Activated B cell treated with CpG ODN at 0.5 μM for 24 hours (primary cell): ENCODE data around the gene UNC119B. TPM values are rescaled to one million over a fixed set of nuclear protein-coding genes. Genes with fewer than 3 reads are reported as not detected.

Experiments used
- ATAC-seq: fragments of 200-7000 bp; cut with Tn5 transposase; one replicate; pipeline ENCODE4 v1.10.0; 2021; ENCODE audit warnings: low read depth, mild to moderate bottlenecking, moderate library complexity
- CTCF ChIA-PET: fragments of 350-600 bp; sonication (Branson Sonifier 250); formaldehyde crosslinking; loops from one replicate; lab custom pipeline; 2021; ENCODE audit warnings: antibody characterized with exemption; lab: Charles Lee
- POLR2A ChIA-PET: fragments of 350-600 bp; sonication (Branson Sonifier 250); formaldehyde crosslinking; loops from one replicate; lab custom pipeline; 2021; ENCODE audit warnings: antibody characterized with exemption; lab: Charles Lee
- DNase-seq: peaks from one replicate; pipeline ENCODE4 v3.0.0; 2022
- H3K27ac Mint-ChIP-seq: one replicate; pipeline ENCODE4 v1.8.0; 2020; ENCODE audit warnings: mixed read lengths
- H3K27me3 Mint-ChIP-seq: one replicate; pipeline ENCODE4 v1.8.0; 2021; ENCODE audit warnings: mixed read lengths
- H3K36me3 Mint-ChIP-seq: one replicate; pipeline ENCODE4 v1.8.0; 2021; ENCODE audit warnings: low read depth, mixed read lengths
- H3K4me1 Mint-ChIP-seq: one replicate; pipeline ENCODE4 v1.8.0; 2021; ENCODE audit warnings: mixed read lengths
- H3K4me3 Mint-ChIP-seq: one replicate; pipeline ENCODE4 v1.8.0; 2020; ENCODE audit warnings: mild to moderate bottlenecking, mixed read lengths
- H3K9me3 Mint-ChIP-seq: one replicate; pipeline ENCODE4 v1.8.0; 2020; ENCODE audit warnings: mixed read lengths
- CTCF ChIP-seq: fragments of 200-600 bp; IDR thresholded peaks from one replicate; pipeline ENCODE4 v1.8.0; 2022; ENCODE audit warnings: antibody characterized with exemption, mild to moderate bottlenecking
- intact Hi-C: fragments of 100-400 bp; cut with micrococcal nuclease; formaldehyde crosslinking; loops from one replicate; pipeline ENCODE4 v1.15.1; 2024
- total RNA-seq: library from RNA; stranded (reverse); gene quantifications from 2 replicates; pipeline ENCODE4 v1.2.3, GENCODE V29; 2022

Gene UNC119B
- total RNA-seq, 1 donor from 2014 or later, result 18.5 TPM

GRCh38 chr12:120721866-120722265, 11.6 kb downstream of the UNC119B start:
- H3K9me3 Mint-ChIP-seq, result no peaks in the 10 kb centered on the region
- no peak overlapping the region for H3K27ac Mint-ChIP-seq
- H3K4me3 Mint-ChIP-seq, result no peak overlapping the region
- TF ChIP-seq CTCF, result no peak
- peaks cover 58% of the 10 kb centered on the region for H3K36me3 Mint-ChIP-seq
- H3K4me1 Mint-ChIP-seq, result peaks cover 30% of the 10 kb centered on the region
- H3K27me3 Mint-ChIP-seq, result no peaks in the 10 kb centered on the region
- ChIA-PET POLR2A (interaction anchor here (0.5 to 0.6 kb wide), 2 partner anchors 108 to 225 kb away, joined by 5 to 8 read pairs; no protein-coding TSS in a partner anchor), CTCF (interaction anchor here (0.7 to 1.5 kb wide), 3 partner anchors 43 to 139 kb away, joined by 3 to 5 read pairs (median 4); no protein-coding TSS in a partner anchor)
- ATAC-seq, result no peak
- intact Hi-C loops, result no loop called here
- no peak for DNase-seq

- DNase-seq (no peak), ATAC-seq (no peak)
- H3K4me1 Mint-ChIP-seq, result peaks cover 30% of the 10 kb centered on the region
These were observed 12.5 kb downstream of the UNC119B start for GRCh38 chr12:120722784-120723183.

GRCh38 chr12:120724720-120725119, 14.5 kb downstream of the UNC119B start:
- no peak for ATAC-seq
- no peak for TF ChIP-seq CTCF

More at GRCh38 chr12:120722784-120723183, 12.5 kb downstream of the UNC119B start:
- H3K4me3 Mint-ChIP-seq, result no peak overlapping the region
- H3K36me3 Mint-ChIP-seq, result peaks cover 51% of the 10 kb centered on the region
- H3K27me3 Mint-ChIP-seq, result no peaks in the 10 kb centered on the region
- TF ChIP-seq CTCF, result no peak
- intact Hi-C loops, result no loop called here
- no peaks in the 10 kb centered on the region for H3K9me3 Mint-ChIP-seq
- ChIA-PET CTCF (interaction anchor here (0.7 to 1.5 kb wide), 2 partner anchors 44 to 76 kb away, joined by 3 to 5 read pairs; no protein-coding TSS in a partner anchor), POLR2A (no interaction called here)
- no peak overlapping the region for H3K27ac Mint-ChIP-seq

GRCh38 chr12:120725151-120725658, 14.9 kb downstream of the UNC119B start:
- Mint-ChIP-seq H3K4me1 (peaks cover 30% of the 10 kb centered on the region), H3K36me3 (peaks cover 35% of the 10 kb centered on the region), H3K4me3 (peak overlapping the region; percentile 86), H3K27me3 (no peaks in the 10 kb centered on the region), H3K27ac (no peak overlapping the region), H3K9me3 (no peaks in the 10 kb centered on the region)
- ATAC-seq (no peak), DNase-seq (no peak)
- ChIA-PET POLR2A (interaction anchor here (0.6 to 0.9 kb wide), 3 partner anchors 9 to 256 kb away, joined by 3 to 5 read pairs (median 3); no protein-coding TSS in a partner anchor), CTCF (interaction anchor here (0.8 kb wide), 1 partner anchor 14 kb away, joined by 3 read pairs; no protein-coding TSS in a partner anchor)
- intact Hi-C loops, result loop anchor here (1.0 to 5.0 kb wide), 3 partner anchors 15 to 143 kb away; partner anchors contain the start of genes POP5 and UNC119B
- TF ChIP-seq CTCF, result no peak

More at GRCh38 chr12:120724720-120725119, 14.5 kb downstream of the UNC119B start:
- ChIA-PET CTCF (no interaction called here), POLR2A (no interaction called here)
- Mint-ChIP-seq H3K27ac (no peak overlapping the region), H3K9me3 (no peaks in the 10 kb centered on the region), H3K4me1 (peaks cover 30% of the 10 kb centered on the region), H3K27me3 (no peaks in the 10 kb centered on the region), H3K36me3 (peaks cover 37% of the 10 kb centered on the region), H3K4me3 (peak overlapping the region; percentile 86)
- intact Hi-C loops, result loop anchor here (1.0 to 5.0 kb wide), 3 partner anchors 14 to 142 kb away; partner anchors contain the start of genes POP5 and UNC119B
- DNase-seq, result no peak
